DMS 273 (cell line): ENCODE measurements around the gene FOXA1.

ENCODE experiments used
- DNase-seq: peaks from one replicate; lab custom pipeline; 2025; ENCODE audit not compliant: unreplicated experiment; lab: John Stamatoyannopoulos, UW

The FOXA1 gene

GRCh38 chr14:37590428-37591139 is 4.5 kb downstream of the FOXA1 start:
- DNase-seq = peak; percentile 37

GRCh38 chr14:37589715-37590427 is 5.2 kb downstream of the FOXA1 start:
- peak; percentile 37 for DNase-seq

- peak; percentile 56 for DNase-seq
These were observed 5.9 kb downstream of the FOXA1 start for GRCh38 chr14:37588956-37589714.

- no peak for DNase-seq
These were observed 6.4 kb downstream of the FOXA1 start for GRCh38 chr14:37588667-37588955.

GRCh38 chr14:37587881-37588666 is 7.0 kb downstream of the FOXA1 start:
- DNase-seq = peak; percentile 68

- DNase-seq = no peak
These were observed 7.8 kb downstream of the FOXA1 start for GRCh38 chr14:37587131-37587803.

GRCh38 chr14:37586797-37587130 is 8.3 kb downstream of the FOXA1 start:
- DNase-seq = no peak

GRCh38 chr14:37585971-37586796 is 8.9 kb downstream of the FOXA1 start:
- DNase-seq = no peak

- no peak for DNase-seq
These were observed 9.9 kb downstream of the FOXA1 start for GRCh38 chr14:37585101-37585511.

- DNase-seq = no peak
These were observed 10.6 kb downstream of the FOXA1 start for GRCh38 chr14:37584211-37585100.

GRCh38 chr14:37583358-37584210 is 11.5 kb downstream of the FOXA1 start:
- peak; percentile 75 for DNase-seq

GRCh38 chr14:37580146-37580545 is 14.9 kb downstream of the FOXA1 start:
- no peak for DNase-seq

GRCh38 chr14:37579274-37579673 is 15.8 kb downstream of the FOXA1 start:
- peak; percentile 20 for DNase-seq

- DNase-seq = no peak
These were observed 21.7 kb downstream of the FOXA1 start for GRCh38 chr14:37573356-37573755.

- DNase-seq = no peak
These were observed 23.7 kb downstream of the FOXA1 start for GRCh38 chr14:37571391-37571790.

- DNase-seq = no peak
These were observed 25.3 kb downstream of the FOXA1 start for GRCh38 chr14:37569729-37570128.

GRCh38 chr14:37566811-37567371 is 28.2 kb downstream of the FOXA1 start:
- DNase-seq = no peak

- DNase-seq = peak; percentile 28
These were observed 29.5 kb downstream of the FOXA1 start for GRCh38 chr14:37565550-37565949.
